Naive thymus-derived CD8-positive, alpha-beta T cell (primary cell): ENCODE measurements around the gene LITAF. TPM values are rescaled to one million over a fixed set of nuclear protein-coding genes. Genes with fewer than 3 reads are reported as not detected.
"Not testable (repeated sequence)": the region's sequence is repeated elsewhere in the genome, so short reads cannot be mapped to it uniquely, and the experiment has no call there.

Source experiments
- ATAC-seq, 2 donors: fragments of 150-1000 bp; cut with Tn5 transposase in 1 of 2; sonication (Bioruptor Pico), chemical (Tn5 transposase) in 1 of 2; 1 replicate in 1 of 2; 2 replicates in 1 of 2; pipeline ENCODE4 v1.10.0; 2021; ENCODE audit warnings: mild to moderate bottlenecking in 2 of 2, moderate library complexity in 2 of 2
- POLR2A ChIA-PET: fragments of 350-600 bp; sonication (Branson Sonifier 250); formaldehyde crosslinking; loops from one replicate; lab custom pipeline; 2021; ENCODE audit warnings: antibody characterized with exemption; lab: Charles Lee
- DNase-seq, 10 donors: peaks; one replicate each; pipeline versions ENCODE4 v3.0.0 to v3.0.0-alpha.2; 2020 to 2022
- H3K27ac Mint-ChIP-seq, 10 donors: one replicate each; pipeline ENCODE4 v1.8.0; 2020 to 2022; ENCODE audit warnings: mild to moderate bottlenecking in 10 of 10, mixed read lengths in 10 of 10, moderate library complexity in 4 of 10, inconsistent platforms in 1 of 10
- H3K27me3 Mint-ChIP-seq, 5 donors: one replicate each; pipeline ENCODE4 v1.8.0; 2021 to 2022; ENCODE audit warnings: mixed read lengths in 5 of 5
- H3K36me3 Mint-ChIP-seq, 3 donors: one replicate each; pipeline ENCODE4 v1.8.0; 2020 to 2022; ENCODE audit warnings: mixed read lengths in 3 of 3, mild to moderate bottlenecking in 2 of 3, inconsistent platforms in 1 of 3
- H3K4me1 Mint-ChIP-seq, 4 donors: one replicate each; pipeline ENCODE4 v1.8.0; 2021 to 2022; ENCODE audit warnings: mixed read lengths in 4 of 4
- H3K4me3 Mint-ChIP-seq, 10 donors: one replicate each; pipeline ENCODE4 v1.8.0; 2020 to 2022; ENCODE audit warnings: mild to moderate bottlenecking in 10 of 10, mixed read lengths in 10 of 10, moderate library complexity in 6 of 10, inconsistent platforms in 1 of 10
- H3K9me3 Mint-ChIP-seq, 9 donors: one replicate each; pipeline ENCODE4 v1.8.0; 2020 to 2022; ENCODE audit warnings: mixed read lengths in 9 of 9, mild to moderate bottlenecking in 3 of 9, inconsistent platforms in 1 of 9, moderate library complexity in 1 of 9
- polyA plus RNA-seq, 3 donors: library from polyadenylated mRNA; unstranded; fragments of 300-500 nt; fragmentation: Illumina TruSeq; gene quantifications; one replicate each; pipeline ENCODE4 v1.2.3, GENCODE V29; 2021
- total RNA-seq, 8 experiments: library from RNA in 2 of 8; stranded (reverse) in 2 of 8; gene quantifications; one replicate each; pipeline ENCODE4 v1.2.3 and lab custom pipeline; 2021 to 2026

Gene LITAF
- total and polyA plus RNA-seq, 5 experiments from 2014 or later = 169 to 770 (median 553) TPM

GRCh38 chr16:11596572-11597226 is 10.0 kb upstream of the LITAF start:
- Mint-ChIP-seq H3K27me3 (no peaks in the 10 kb centered on the region), H3K4me1 (peaks cover 13 to 31% (median 26%) of the 10 kb centered on the region in 4 donors), H3K27ac (peak overlapping the region in 8 of 10 donors; percentile 71 to 92 (median 82)), H3K9me3 (no peaks in the 10 kb centered on the region), H3K36me3 (no peaks in the 10 kb centered on the region), H3K4me3 (no peak overlapping the region)
- POLR2A ChIA-PET = interaction anchor here (0.8 to 5.4 kb wide), 8 partner anchors 10 to 64 kb away, joined by 3 to 22 read pairs (median 4); partner anchors contain the start of gene LITAF
- no peak for DNase-seq
- ATAC-seq = no peak

- Mint-ChIP-seq H3K9me3 (no peaks in the 10 kb centered on the region), H3K27me3 (no peaks in the 10 kb centered on the region), H3K36me3 (no peaks in the 10 kb centered on the region), H3K4me1 (peaks cover 12 to 29% (median 28%) of the 10 kb centered on the region in 4 donors), H3K4me3 (no peak overlapping the region), H3K27ac (peak overlapping the region in 2 of 10 donors; percentile 14 to 15)
- no peak for DNase-seq
- POLR2A ChIA-PET = interaction anchor here (0.6 to 0.9 kb wide), 4 partner anchors 15 to 136 kb away, joined by 3 to 9 read pairs (median 6); no protein-coding TSS in a partner anchor
- ATAC-seq = no peak
Observed at GRCh38 chr16:11593581-11593980, 6.9 kb upstream of the LITAF start.

- not testable (repeated sequence) for DNase-seq, H3K9me3 Mint-ChIP-seq, H3K27me3 Mint-ChIP-seq, ATAC-seq, H3K36me3 Mint-ChIP-seq, H3K4me3 Mint-ChIP-seq, H3K27ac Mint-ChIP-seq
- H3K4me1 Mint-ChIP-seq = peaks cover 10 to 25% (median 23%) of the 10 kb centered on the region in 4 donors
- POLR2A ChIA-PET = interaction anchor here (0.6 to 0.9 kb wide), 5 partner anchors 15 to 135 kb away, joined by 3 to 9 read pairs (median 5); no protein-coding TSS in a partner anchor
Observed at GRCh38 chr16:11593076-11593475, 6.4 kb upstream of the LITAF start.

- POLR2A ChIA-PET, H3K9me3 Mint-ChIP-seq, DNase-seq, ATAC-seq, H3K27ac Mint-ChIP-seq, H3K36me3 Mint-ChIP-seq, H3K27me3 Mint-ChIP-seq: not testable (repeated sequence)
- peak overlapping the region in 1 of 10 donors; percentile 48 for H3K4me3 Mint-ChIP-seq
- peaks cover 7 to 19% (median 18%) of the 10 kb centered on the region in 4 donors for H3K4me1 Mint-ChIP-seq
Observed at GRCh38 chr16:11591630-11592029, 4.9 kb upstream of the LITAF start.

GRCh38 chr16:11589198-11589550 is 2.5 kb upstream of the LITAF start:
- Mint-ChIP-seq H3K9me3 (no peaks in the 10 kb centered on the region), H3K36me3 (no peaks in the 10 kb centered on the region), H3K27ac (peak overlapping the region in 5 of 10 donors; percentile 3 to 76 (median 69)), H3K4me1 (peaks cover 13 to 33% (median 22%) of the 10 kb centered on the region in 4 donors), H3K27me3 (no peaks in the 10 kb centered on the region), H3K4me3 (peak overlapping the region in 6 of 10 donors; percentile 12 to 75 (median 34))
- POLR2A ChIA-PET = interaction anchor here (0.7 to 5.3 kb wide), 7 partner anchors 11 to 52 kb away, joined by 3 to 151 read pairs (median 3); no protein-coding TSS in a partner anchor
- DNase-seq (no peak), ATAC-seq (no peak)

- DNase-seq (no peak), ATAC-seq (no peak)
- Mint-ChIP-seq H3K4me3 (peak overlapping the region in 8 of 10 donors; percentile 21 to 96 (median 88)), H3K9me3 (no peaks in the 10 kb centered on the region), H3K27me3 (no peaks in the 10 kb centered on the region), H3K36me3 (no peaks in the 10 kb centered on the region), H3K27ac (peak overlapping the region in 8 of 10 donors; percentile 3 to 97 (median 89)), H3K4me1 (peaks cover 16 to 39% (median 27%) of the 10 kb centered on the region in 4 donors)
- POLR2A ChIA-PET = interaction anchor here (0.7 to 5.3 kb wide), 6 partner anchors 9 to 52 kb away, joined by 3 to 151 read pairs (median 10); no protein-coding TSS in a partner anchor
Observed at GRCh38 chr16:11588321-11589197, 1.8 kb upstream of the LITAF start.

GRCh38 chr16:11587643-11588247 is 1.0 kb upstream of the LITAF start:
- peak overlapping the region; percentile 84 to 96 (median 90) for H3K4me3 Mint-ChIP-seq
- H3K9me3 Mint-ChIP-seq = no peaks in the 10 kb centered on the region
- peaks cover 0 to 2% (median 0%) of the 10 kb centered on the region in 3 donors for H3K36me3 Mint-ChIP-seq
- H3K27me3 Mint-ChIP-seq = no peaks in the 10 kb centered on the region
- ATAC-seq (no peak), DNase-seq (no peak)
- POLR2A ChIA-PET = interaction anchor here (1.2 to 5.3 kb wide), 11 partner anchors 10 to 82 kb away, joined by 3 to 151 read pairs (median 9); no protein-coding TSS in a partner anchor
- H3K27ac Mint-ChIP-seq = peak overlapping the region; percentile 88 to 97 (median 94)
- peaks cover 18 to 47% (median 35%) of the 10 kb centered on the region in 4 donors for H3K4me1 Mint-ChIP-seq

- H3K4me3 Mint-ChIP-seq = peak overlapping the region; percentile 90 to 100 (median 93)
- DNase-seq (no peak), ATAC-seq (peak in 1 of 2 donors; percentile 1)
- no peaks in the 10 kb centered on the region for H3K27me3 Mint-ChIP-seq
- POLR2A ChIA-PET = interaction anchor here (0.6 to 5.3 kb wide), 21 partner anchors 10 to 643 kb away, joined by 3 to 151 read pairs (median 4); partner anchors contain the start of genes TXNDC11 and ZC3H7A
- H3K9me3 Mint-ChIP-seq = no peaks in the 10 kb centered on the region
- peak overlapping the region; percentile 91 to 98 (median 96) for H3K27ac Mint-ChIP-seq
- peaks cover 26 to 60% (median 45%) of the 10 kb centered on the region in 4 donors for H3K4me1 Mint-ChIP-seq
- H3K36me3 Mint-ChIP-seq = peaks cover 0 to 6% (median 3%) of the 10 kb centered on the region in 3 donors
Observed at GRCh38 chr16:11586378-11586855, 302 bp downstream of the LITAF start.

- Mint-ChIP-seq H3K27ac (peak overlapping the region; percentile 81 to 98 (median 96)), H3K9me3 (no peaks in the 10 kb centered on the region), H3K4me3 (peak overlapping the region; percentile 90 to 100 (median 93)), H3K27me3 (no peaks in the 10 kb centered on the region), H3K4me1 (peaks cover 31 to 67% (median 52%) of the 10 kb centered on the region in 4 donors), H3K36me3 (peaks cover 0 to 12% (median 3%) of the 10 kb centered on the region in 3 donors)
- DNase-seq (peak in 7 of 10 donors; percentile 18 to 57 (median 30)), ATAC-seq (peak; percentile 16)
- POLR2A ChIA-PET = interaction anchor here (0.8 to 5.3 kb wide), 14 partner anchors 9 to 212 kb away, joined by 3 to 151 read pairs (median 6); partner anchors contain the start of gene ZC3H7A
Observed at GRCh38 chr16:11585460-11586377, 1.0 kb downstream of the LITAF start.

GRCh38 chr16:11583889-11584565 is 2.7 kb downstream of the LITAF start:
- DNase-seq (peak in 3 of 10 donors; percentile 21 to 31 (median 24)), ATAC-seq (no peak)
- peak overlapping the region; percentile 90 to 100 (median 93) for H3K4me3 Mint-ChIP-seq
- POLR2A ChIA-PET = interaction anchor here (0.7 to 2.5 kb wide), 13 partner anchors 9 to 329 kb away, joined by 3 to 10 read pairs (median 4); partner anchors contain the start of gene SOCS1
- H3K4me1 Mint-ChIP-seq = peaks cover 31 to 80% (median 65%) of the 10 kb centered on the region in 4 donors
- H3K27ac Mint-ChIP-seq = peak overlapping the region; percentile 81 to 98 (median 96)
- no peaks in the 10 kb centered on the region for H3K27me3 Mint-ChIP-seq
- peaks cover 0 to 23% (median 6%) of the 10 kb centered on the region in 3 donors for H3K36me3 Mint-ChIP-seq
- no peaks in the 10 kb centered on the region for H3K9me3 Mint-ChIP-seq
